ENCODE data around the gene LRP1B.

GRCh38 chr2:142174176-142174575, 43.4 kb upstream of the LRP1B start:
- TF ChIP-seq, protein P1, sequence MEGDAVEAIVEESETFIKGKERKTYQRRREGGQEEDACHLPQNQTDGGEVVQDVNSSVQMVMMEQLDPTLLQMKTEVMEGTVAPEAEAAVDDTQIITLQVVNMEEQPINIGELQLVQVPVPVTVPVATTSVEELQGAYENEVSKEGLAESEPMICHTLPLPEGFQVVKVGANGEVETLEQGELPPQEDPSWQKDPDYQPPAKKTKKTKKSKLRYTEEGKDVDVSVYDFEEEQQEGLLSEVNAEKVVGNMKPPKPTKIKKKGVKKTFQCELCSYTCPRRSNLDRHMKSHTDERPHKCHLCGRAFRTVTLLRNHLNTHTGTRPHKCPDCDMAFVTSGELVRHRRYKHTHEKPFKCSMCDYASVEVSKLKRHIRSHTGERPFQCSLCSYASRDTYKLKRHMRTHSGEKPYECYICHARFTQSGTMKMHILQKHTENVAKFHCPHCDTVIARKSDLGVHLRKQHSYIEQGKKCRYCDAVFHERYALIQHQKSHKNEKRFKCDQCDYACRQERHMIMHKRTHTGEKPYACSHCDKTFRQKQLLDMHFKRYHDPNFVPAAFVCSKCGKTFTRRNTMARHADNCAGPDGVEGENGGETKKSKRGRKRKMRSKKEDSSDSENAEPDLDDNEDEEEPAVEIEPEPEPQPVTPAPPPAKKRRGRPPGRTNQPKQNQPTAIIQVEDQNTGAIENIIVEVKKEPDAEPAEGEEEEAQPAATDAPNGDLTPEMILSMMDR (IDR thresholded peaks at IDR 0.05; ENCODE audit: low read depth, low read length, poor library complexity, severe bottlenecking) = no peak
- TF ChIP-seq EZH2phosphoT487 (IDR thresholded peaks at IDR 0.05; ENCODE audit: borderline replicate concordance, low read length) = no peak
